ENCODE data around the gene ACE.
"Not testable (repeated sequence)": the region's sequence is repeated elsewhere in the genome, so short reads cannot be mapped to it uniquely, and the experiment has no call there.

The ACE gene

GRCh38 chr17:63445065-63445464 is 31.8 kb upstream of the ACE start:
- DNase-seq = no peak

GRCh38 chr17:63445571-63445953 is 31.3 kb upstream of the ACE start:
- DNase-seq = no peak

- DNase-seq = peak in 1 of 2 experiments; percentile 43
Measured at GRCh38 chr17:63445954-63446752, 30.7 kb upstream of the ACE start, which contains the start of gene CYB561. Gene CYB561, minus strand, starts transcription at chr17:63446306. Its CDS starts 8,759 bp downstream, at chr17:63437547.

DNA sequence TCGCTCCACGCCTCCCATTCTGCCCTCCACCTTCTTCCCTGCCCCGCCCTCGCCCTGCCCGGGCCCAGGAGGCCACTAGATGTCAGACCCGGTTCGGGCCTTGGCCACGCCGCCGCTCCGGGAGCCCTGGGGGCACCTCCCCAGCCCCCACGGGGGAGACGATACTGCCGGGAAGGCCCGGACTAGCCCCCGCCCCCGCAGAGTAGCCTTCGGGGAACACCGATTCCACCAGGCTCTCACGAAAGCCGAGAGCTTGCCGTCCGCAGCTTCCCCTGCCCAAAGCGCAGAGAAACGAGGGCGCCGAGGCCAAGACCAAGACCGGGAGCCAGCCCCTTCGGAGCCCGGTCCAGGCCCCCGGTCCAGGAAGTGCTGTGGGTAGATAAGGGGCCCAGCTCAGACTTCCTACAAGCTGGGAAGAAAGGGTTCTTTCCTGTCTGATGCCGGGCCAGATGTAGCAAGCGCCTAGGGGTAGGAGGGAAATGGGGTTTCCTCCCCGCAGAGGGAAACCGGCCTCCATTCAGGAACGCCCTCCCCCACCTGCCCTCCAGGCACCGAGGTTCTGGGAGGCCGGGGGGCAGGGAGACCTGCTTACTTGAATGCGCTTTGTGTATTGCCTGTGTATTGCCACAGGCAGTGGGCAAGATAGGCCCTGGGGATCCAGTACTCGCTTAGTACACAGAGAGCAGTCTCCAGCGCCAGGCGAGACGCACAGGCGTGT is 29.9 kb upstream of the ACE start:
- DNase-seq = no peak

GRCh38 chr17:63447471-63448009 is 29.3 kb upstream of the ACE start:
- no peak for DNase-seq

GRCh38 chr17:63448655-63449054 is 28.2 kb upstream of the ACE start:
- DNase-seq = no peak

DNA sequence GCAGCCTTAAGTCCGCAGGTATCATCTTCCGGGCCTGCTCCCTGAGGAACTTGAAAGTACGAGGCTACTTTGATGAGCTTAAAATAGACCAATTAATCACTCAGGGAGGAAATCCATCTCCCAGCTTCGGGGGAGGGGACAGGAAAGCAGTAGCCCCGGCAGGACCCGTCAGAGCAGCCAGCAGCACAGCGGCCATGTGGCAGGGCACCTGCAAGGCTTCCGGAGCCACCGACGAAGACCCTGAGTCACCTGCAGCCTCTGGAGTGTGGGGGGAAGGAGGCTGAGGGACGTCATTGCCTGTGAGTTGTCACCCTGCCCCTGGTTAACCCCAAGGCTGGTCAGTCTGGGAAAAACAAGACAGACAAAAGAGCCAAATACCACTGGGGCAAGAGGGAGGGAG is 26.3 kb upstream of the ACE start:
- no peak for DNase-seq

GRCh38 chr17:63451150-63451549 is 25.7 kb upstream of the ACE start:
- no peak for DNase-seq

- DNase-seq = no peak
Measured at GRCh38 chr17:63452046-63452961, 24.6 kb upstream of the ACE start.

DNA sequence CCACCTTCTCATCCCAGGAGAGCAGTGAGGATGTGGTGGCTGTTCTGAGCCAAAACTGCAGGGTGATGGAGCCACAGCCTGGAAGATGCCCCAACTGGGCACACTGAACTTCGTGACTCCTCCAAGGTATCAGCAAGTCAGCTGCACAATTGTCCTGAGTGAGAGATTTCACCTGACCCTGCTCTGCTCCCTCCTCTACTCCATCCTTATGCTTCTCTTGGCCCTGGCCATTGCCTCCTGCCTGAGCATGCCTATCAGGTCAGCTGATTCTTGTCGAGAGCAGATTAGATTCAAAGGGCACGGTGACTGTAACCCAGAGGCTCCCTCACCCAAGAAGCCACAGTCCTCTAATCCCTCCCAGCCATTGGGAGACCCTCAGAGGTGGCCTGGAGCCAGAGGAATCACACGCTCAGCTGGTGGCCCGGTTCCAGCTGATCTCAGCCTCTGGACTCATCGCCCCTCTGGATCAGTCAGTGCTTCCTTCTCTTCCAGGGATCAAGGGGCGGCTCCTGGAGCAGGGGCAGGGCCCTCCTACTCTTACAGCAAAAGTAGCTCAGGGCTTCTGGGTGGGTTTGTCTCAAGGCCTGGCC is 23.8 kb upstream of the ACE start:
- no peak for DNase-seq

DNA sequence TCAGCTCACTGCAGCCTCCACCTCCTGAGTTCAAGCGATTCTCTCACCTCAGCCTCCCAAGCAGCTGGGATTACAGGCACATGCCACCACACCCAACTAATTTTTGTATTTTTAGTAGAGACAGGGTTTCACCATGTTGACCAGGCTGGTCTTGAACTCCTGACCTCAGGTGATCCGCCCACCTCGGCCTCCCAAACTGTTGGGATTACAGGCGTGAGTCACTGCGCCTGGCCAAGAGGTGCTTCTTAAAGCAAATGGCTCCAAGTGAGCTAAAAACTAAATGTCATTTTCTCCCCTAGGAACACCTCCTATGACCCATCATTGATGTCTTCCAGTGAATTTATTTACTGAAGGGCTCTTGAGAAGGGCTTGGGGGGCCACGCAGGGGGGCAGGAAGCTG is 22.5 kb upstream of the ACE start:
- DNase-seq = not testable (repeated sequence)

DNA sequence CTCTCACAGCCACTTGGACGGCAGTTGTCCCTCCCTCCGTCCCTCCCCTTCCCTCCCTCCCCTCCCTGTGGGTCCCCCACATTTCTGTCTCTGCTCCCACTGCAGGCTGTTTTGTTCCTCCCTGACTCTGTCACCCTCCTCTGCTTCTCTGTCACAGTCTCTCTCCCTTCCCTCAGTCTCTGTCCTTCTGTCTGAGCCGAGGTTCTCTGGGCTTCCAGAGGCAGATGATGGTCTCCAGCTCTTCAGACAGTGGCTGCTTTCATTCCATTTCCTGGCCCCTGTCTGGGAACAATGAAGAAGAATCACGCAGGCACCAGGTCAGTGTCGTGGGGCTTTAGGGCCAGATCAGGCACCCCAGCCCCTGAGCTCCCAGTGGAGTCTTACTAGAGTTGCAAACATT is 21.9 kb upstream of the ACE start:
- no peak for DNase-seq

GRCh38 chr17:63455417-63455816 is 21.4 kb upstream of the ACE start:
- DNase-seq = no peak

DNA sequence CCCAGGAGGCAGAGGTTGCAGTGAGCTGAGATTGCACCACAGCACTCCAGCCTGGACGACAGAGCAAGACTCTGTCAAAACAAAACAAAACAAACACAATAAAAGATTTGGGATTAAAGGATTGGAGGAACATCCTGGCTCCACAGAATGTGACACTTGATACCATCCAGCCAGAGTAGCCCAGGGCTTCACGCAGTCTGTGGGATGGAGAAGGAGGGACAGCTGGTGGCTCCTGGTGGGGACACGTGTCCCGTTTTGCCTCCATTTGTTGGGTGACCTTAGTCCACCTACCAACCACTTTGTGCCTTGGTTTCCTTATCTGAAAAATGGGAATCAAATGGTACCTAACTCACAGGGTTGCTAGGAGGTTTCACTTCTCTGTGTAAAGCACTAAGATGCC is 18.4 kb upstream of the ACE start:
- no peak for DNase-seq

DNA sequence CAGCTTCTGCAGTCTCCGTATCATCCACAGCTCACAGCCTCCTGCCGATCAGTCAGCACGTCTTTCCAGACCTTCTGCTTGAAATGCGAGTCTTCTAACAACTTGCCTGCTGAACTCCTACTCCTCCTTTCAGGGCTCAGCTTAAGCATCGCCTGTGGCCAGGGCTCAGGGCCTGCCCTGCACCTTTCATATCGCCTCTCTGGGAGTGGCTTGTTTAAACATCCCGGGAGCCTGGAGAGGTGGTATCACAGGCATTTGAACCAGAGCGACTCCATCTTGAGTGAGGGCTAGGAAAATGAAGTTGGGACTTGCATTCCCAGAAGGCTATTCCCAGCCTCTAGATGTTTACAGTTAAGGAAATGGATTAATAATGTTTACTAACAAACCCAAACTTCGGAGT is 16.8 kb upstream of the ACE start:
- no peak for DNase-seq

DNA sequence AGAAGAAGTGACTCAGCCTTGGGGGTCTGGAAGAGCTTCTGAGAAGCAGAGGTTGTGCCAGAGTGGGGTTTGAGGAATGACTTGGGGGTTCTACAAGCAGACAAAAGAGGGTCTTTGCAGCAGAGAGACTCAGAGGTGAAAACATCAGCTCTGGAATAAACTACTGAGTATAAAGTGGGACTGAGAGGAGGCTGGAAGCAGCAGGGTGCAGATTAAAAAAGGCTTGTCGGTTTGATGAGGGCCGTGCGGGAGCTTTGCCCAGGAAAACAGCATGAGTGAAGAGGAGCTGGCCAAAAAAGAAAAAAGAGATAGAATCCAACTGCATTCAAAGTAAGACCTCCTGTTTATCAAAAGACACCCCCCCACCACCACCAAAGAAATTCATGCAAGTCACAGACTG is 13.1 kb upstream of the ACE start:
- no peak for DNase-seq

GRCh38 chr17:63464691-63465236 is 12.1 kb upstream of the ACE start:
- no peak for DNase-seq

- DNase-seq = not testable (repeated sequence)
Measured at GRCh38 chr17:63468099-63468498, 8.8 kb upstream of the ACE start.

DNA sequence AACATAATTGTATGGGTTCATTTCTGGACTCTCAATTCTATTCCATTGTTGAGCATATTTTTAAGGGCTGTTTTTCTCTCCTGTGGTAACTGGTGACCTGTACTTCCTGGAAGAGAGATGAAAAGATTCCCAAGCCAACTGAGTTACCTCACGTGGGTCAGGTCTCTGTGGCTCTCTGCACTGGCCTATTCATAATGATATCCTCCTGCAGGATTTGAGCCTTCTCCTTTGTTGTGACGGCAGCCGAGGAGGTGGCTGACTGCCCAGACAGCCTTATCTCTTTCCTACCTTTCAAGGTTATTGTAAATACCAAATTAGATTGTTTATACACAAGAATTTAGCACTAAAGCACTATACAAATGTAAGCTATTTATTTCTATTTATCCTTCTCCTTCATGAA is 2.7 kb upstream of the ACE start:
- no peak for DNase-seq

- DNase-seq = no peak
Measured at GRCh38 chr17:63474586-63475460, 2.0 kb upstream of the ACE start.

All from SW 1271 (cell line).